ENCODE results near the gene ROR1.

Gene ROR1

DNA sequence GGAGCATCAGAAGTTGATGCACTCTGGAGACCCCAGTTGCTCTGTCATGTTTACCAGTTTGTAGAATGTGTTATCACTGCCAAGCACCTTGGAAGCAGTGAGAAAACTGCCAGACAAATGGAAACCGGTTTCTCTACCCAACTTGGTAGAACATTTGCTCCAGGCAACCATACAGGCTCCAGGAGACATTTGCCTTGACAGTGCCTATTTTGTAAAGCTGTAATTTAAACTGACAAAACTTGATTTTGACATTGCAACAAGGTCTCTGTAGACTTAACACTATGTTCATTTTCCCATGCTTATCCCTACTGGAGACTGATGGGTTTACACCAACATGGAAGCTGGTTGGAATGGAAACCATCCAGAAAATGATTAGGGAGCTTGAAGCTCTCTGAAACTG is 97.6 kb downstream of the ROR1 start:
- H3K4me3 Mint-ChIP-seq: no peak overlapping the region
- ATAC-seq (replicated peaks): no peak
- H3K27ac Mint-ChIP-seq: no peak overlapping the region
- H3K4me1 Mint-ChIP-seq: peaks cover 3 to 10% of the 10 kb centered on the region in 2 donors
- no peaks in the 10 kb centered on the region for H3K36me3 Mint-ChIP-seq
- no peak for DNase-seq
- H3K9me3 Mint-ChIP-seq: no peaks in the 10 kb centered on the region
- H3K27me3 Mint-ChIP-seq: peaks cover 6 to 7% of the 10 kb centered on the region in 2 donors

DNA sequence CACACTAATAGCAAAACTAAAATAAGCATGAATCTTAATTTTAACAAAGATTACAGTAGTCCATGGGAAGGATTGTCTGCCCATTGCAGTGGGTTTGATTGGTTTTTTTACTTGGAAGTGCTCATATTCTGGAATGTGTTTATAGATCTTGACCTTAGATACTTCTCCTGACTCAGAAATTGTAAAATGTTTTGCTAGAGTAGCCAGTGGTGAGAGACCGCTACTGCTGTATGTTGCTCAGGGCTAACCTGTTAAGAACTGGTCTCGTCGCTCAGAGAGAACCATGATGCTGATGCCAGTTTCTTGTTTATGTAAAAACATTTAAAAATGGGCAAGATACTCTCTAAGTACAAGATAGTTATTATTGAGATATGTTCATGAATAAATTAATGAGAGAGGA is 99.9 kb downstream of the ROR1 start:
- H3K4me3 Mint-ChIP-seq: no peak overlapping the region
- ATAC-seq (replicated peaks) (no peak), DNase-seq (no peak)
- no peaks in the 10 kb centered on the region for H3K36me3 Mint-ChIP-seq
- no peaks in the 10 kb centered on the region for H3K9me3 Mint-ChIP-seq
- no peak overlapping the region for H3K27ac Mint-ChIP-seq
- peaks cover 7 to 8% of the 10 kb centered on the region in 2 donors for H3K27me3 Mint-ChIP-seq
- peaks cover 3 to 10% of the 10 kb centered on the region in 2 donors for H3K4me1 Mint-ChIP-seq

DNA sequence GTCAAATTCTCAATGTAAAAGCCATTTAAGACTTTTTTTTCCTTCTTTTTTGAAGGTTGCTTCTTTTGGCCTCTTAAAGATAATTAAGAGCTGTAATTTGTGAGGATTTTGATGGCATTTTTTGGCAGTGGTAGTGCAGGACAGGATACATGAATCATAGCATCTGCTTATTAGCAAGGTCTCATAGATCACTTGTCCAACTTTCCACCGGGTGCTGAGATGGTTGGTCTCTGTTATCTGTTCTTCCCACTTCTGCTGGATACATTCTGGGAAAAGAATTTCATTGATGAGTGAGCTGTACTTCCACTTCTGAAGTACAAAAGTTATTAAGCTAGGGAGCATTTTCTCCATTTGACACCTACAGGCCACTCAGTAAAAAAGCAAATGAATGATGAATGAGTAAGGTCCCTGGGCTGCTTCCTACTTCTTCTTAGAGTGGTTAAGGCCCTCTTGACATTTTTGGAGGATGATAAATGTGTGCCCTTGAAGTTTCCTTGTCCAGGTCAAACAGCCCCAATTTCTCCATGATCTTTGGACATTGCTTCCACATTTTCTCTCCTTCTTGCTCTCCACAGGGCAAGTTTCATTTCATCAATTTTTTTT is 100.6 kb downstream of the ROR1 start:
- no peak overlapping the region for H3K27ac Mint-ChIP-seq
- no peaks in the 10 kb centered on the region for H3K36me3 Mint-ChIP-seq
- H3K9me3 Mint-ChIP-seq: no peaks in the 10 kb centered on the region
- H3K27me3 Mint-ChIP-seq: peaks cover 6 to 8% of the 10 kb centered on the region in 2 donors
- H3K4me3 Mint-ChIP-seq: no peak overlapping the region
- DNase-seq (no peak), ATAC-seq (replicated peaks) (no peak)
- H3K4me1 Mint-ChIP-seq: peaks cover 3 to 10% of the 10 kb centered on the region in 2 donors

DNA sequence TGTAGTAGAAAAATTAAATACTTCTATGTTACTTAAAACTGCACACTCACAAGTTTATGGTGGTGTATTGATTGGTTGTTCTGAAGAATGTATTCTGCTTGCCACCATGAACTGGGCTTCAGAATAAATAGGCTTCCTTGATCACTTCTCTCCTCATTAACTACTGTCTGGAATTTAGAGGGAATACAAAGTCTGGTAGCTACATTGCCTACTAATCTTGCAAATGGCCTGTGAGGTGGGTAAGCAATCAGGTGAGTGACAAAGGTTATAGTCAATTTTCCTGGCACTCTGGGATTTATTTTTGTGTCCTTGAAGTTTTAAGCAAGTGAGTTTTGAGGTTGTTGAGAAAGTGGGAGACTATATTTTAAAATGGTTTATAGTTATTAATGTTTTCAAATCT is 101.8 kb downstream of the ROR1 start:
- DNase-seq (no peak), ATAC-seq (replicated peaks) (no peak)
- no peak overlapping the region for H3K4me3 Mint-ChIP-seq
- H3K9me3 Mint-ChIP-seq: no peaks in the 10 kb centered on the region
- H3K4me1 Mint-ChIP-seq: peaks cover 3 to 10% of the 10 kb centered on the region in 2 donors
- no peaks in the 10 kb centered on the region for H3K36me3 Mint-ChIP-seq
- no peak overlapping the region for H3K27ac Mint-ChIP-seq
- peaks cover 1 to 15% of the 10 kb centered on the region in 2 donors for H3K27me3 Mint-ChIP-seq

DNA sequence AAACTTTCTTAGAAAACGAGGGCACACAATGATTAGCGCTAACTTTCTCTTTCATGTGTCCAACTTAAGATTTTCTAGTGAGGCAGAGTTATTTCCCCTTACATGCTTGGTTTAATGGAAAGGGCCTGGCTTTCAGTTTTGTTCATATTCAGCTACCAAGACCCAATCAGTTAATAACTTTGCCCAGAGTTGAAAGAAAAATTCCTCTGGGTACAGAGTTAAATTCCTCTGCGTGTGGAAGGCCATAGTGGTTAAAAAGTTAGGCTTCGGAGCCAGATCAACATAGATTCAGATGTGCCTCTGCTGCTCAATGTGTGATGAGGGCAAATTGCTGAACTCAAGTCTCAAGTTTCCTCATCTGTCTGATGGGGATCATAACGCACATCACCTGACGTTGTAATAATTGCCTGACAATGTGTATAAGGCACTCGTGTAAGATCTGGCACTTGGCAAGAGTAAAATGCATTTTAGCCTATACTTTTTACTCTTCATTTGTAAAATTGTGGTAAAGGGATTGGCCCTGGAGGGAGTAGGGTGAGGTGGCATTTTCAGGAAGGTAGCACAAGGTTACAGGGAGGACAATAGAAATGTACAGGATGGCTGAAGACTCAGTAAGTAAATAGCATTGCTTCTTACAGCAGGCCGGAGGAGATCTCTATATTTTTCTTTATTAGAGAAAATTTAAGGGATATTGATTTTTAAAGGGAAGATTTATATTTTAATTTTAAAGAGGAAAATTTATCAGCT is 103.4 kb downstream of the ROR1 start:
- Mint-ChIP-seq H3K9me3 (no peaks in the 10 kb centered on the region), H3K27ac (no peak overlapping the region), H3K4me3 (no peak overlapping the region), H3K27me3 (peaks cover 0 to 15% of the 10 kb centered on the region in 2 donors), H3K36me3 (no peaks in the 10 kb centered on the region), H3K4me1 (peaks cover 3 to 9% of the 10 kb centered on the region in 2 donors)
- ATAC-seq (replicated peaks): no peak
- DNase-seq: no peak

DNA sequence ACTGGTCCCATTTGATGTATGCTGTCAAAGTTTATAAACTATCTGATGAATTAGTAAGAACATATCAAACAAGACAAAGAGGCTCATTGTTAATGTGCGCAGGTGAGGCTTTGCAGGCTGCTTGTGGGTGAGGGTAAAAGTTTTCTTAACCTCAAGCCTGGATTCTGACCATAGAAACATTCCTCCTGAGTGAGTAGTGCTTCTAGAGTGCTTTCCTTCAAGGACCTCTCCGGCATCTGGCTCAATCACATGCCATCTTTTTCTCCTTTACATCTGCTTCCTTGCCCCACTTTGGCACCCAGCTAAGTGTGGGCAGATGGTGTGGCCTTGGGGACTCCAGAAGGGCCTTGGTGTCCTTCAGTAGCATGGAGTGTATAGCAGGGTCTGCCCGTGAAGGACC is 104.0 kb downstream of the ROR1 start:
- Mint-ChIP-seq H3K4me1 (peaks cover 0 to 3% of the 10 kb centered on the region in 2 donors), H3K27ac (no peak overlapping the region), H3K27me3 (peaks cover 0 to 18% of the 10 kb centered on the region in 2 donors), H3K36me3 (no peaks in the 10 kb centered on the region), H3K4me3 (no peak overlapping the region), H3K9me3 (no peaks in the 10 kb centered on the region)
- ATAC-seq (replicated peaks): no peak
- no peak for DNase-seq

DNA sequence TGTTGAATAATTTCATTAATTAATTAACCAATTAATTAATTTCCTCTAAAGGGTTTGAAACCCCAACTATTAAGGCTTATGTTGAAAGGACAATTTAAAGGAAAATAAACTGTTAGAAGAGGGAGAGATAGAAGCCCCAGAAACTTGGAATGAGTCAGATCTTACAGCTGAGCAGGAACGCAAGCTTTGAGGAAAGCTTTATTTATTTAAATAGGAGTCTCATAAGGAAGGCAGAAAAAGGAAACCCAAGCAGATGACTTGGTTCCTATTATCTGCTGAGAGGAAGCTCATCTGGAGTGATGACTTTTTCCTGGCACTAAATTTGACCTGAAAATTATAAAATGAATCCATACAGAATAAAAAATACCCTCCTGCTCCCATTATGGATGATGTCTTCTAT is 105.1 kb downstream of the ROR1 start:
- no peaks in the 10 kb centered on the region for H3K9me3 Mint-ChIP-seq

DNA sequence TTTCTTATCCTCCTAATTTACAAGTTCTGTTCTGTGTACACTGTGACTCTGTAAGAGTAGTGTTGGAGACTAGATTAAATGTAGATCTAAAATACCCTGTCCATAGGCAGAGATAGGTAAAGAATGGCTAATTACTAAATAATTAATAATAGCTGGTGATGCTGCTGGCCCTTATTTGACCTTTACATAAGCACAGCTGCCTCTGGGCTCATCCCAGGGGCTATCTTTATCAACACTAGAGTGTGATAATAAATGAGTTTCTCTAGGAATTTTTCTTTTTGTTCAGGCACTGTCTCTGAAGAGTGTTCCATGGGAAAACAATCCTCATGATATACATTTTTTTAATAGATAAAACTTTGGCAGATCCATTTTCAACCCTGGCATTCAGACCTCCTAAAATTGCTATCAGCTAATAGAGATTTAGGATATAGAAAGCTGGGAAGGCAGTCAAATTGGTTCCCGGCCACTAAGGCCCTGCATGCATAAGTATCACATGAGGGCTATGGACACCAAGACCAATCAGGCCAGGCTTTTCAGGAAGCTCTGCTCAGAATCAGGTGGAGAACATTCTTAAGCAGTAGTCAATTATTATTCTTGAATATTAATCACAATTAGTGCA is 107.2 kb downstream of the ROR1 start:
- H3K4me1 Mint-ChIP-seq: peaks cover 0 to 2% of the 10 kb centered on the region in 2 donors
- peaks cover 0 to 2% of the 10 kb centered on the region in 2 donors for H3K36me3 Mint-ChIP-seq
- no peak overlapping the region for H3K4me3 Mint-ChIP-seq
- no peaks in the 10 kb centered on the region for H3K9me3 Mint-ChIP-seq
- no peak for ATAC-seq (replicated peaks)
- peaks cover 11 to 26% of the 10 kb centered on the region in 2 donors for H3K27me3 Mint-ChIP-seq
- H3K27ac Mint-ChIP-seq: no peak overlapping the region
- DNase-seq: no peak

More for the DNA sequence above, 105.1 kb downstream of the ROR1 start:
- H3K4me1 Mint-ChIP-seq: peaks cover 0 to 2% of the 10 kb centered on the region in 2 donors
- ATAC-seq (replicated peaks): no peak
- H3K4me3 Mint-ChIP-seq: no peak overlapping the region
- peaks cover 3 to 21% of the 10 kb centered on the region in 2 donors for H3K27me3 Mint-ChIP-seq
- peaks cover 0 to 2% of the 10 kb centered on the region in 2 donors for H3K36me3 Mint-ChIP-seq
- H3K27ac Mint-ChIP-seq: no peak overlapping the region
- no peak for DNase-seq

DNA sequence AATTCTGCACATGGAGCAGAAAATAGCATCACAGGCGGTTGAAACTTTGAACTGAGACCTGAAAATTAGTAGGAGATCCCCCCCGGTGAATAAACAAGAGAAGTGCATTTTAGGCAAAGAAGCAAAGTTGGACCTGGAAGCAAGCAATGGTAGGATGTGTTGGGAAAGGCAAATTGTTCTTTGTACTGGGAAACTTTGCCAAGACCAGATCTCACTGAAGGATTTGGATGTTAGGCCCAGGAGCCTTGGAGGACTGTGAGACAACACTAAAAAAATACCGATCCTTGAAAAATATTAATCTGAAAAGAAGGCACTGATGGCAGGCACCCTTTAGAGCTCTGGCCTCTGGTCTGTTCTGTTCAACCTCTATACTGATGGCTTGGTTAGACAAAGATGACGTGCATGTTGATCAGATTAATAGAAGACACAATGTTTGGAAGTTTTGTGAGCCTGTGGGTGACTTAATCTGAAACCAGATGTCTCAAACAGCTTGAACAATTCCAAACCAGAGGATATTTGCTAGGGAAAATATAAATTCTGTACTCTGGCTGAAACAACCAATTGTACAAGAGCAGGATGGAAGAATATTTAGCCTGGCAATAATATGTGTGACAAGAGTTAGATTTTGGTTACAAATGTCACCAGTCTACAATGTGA is 108.4 kb downstream of the ROR1 start:
- Mint-ChIP-seq H3K27me3 (peaks cover 11 to 26% of the 10 kb centered on the region in 2 donors), H3K4me3 (no peak overlapping the region), H3K4me1 (peaks cover 2 to 6% of the 10 kb centered on the region in 2 donors), H3K9me3 (no peaks in the 10 kb centered on the region), H3K27ac (no peak overlapping the region), H3K36me3 (peaks cover 0 to 2% of the 10 kb centered on the region in 2 donors)
- DNase-seq (no peak), ATAC-seq (replicated peaks) (no peak)

DNA sequence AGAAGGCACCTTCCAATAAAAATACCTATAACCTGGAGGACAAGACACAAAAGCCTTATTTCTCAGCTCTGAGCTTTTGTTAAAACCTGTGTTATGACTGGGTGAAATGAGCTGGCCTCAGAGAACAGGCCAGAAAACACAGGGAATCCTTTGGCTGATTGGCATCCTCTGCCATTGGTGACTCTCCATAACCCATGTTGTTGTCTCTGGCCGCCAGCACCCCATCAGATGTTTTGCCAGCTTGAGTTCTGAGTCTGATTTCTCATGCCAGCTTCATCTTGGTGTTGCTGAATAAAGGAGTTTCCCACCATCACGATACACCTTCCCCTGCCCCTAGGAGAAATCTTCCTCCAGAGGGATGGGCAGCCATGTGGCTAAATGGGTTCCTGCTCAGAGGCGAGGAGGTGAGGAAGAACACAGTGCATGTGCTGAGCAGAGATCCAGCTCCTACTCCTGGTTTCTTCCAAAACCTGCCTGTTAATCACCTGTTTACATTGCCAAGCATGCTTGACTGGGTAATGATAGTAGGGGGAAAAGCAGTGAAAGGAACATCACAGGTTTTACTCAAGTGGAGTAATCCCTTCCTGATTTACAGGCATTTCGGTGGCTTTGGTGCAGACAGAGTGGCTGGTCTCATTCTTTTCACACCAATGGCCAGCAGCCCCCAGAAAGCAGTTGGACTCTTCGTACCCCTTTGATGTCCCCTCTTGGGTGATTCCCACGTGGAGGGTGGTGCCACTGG is 109.8 kb downstream of the ROR1 start:
- no peak overlapping the region for H3K4me3 Mint-ChIP-seq
- no peaks in the 10 kb centered on the region for H3K9me3 Mint-ChIP-seq
- H3K27me3 Mint-ChIP-seq: peaks cover 11 to 18% of the 10 kb centered on the region in 2 donors
- ATAC-seq (replicated peaks) (no peak), DNase-seq (no peak)
- H3K36me3 Mint-ChIP-seq: peaks cover 0 to 2% of the 10 kb centered on the region in 2 donors
- peaks cover 5 to 19% of the 10 kb centered on the region in 2 donors for H3K4me1 Mint-ChIP-seq
- no peak overlapping the region for H3K27ac Mint-ChIP-seq

DNA sequence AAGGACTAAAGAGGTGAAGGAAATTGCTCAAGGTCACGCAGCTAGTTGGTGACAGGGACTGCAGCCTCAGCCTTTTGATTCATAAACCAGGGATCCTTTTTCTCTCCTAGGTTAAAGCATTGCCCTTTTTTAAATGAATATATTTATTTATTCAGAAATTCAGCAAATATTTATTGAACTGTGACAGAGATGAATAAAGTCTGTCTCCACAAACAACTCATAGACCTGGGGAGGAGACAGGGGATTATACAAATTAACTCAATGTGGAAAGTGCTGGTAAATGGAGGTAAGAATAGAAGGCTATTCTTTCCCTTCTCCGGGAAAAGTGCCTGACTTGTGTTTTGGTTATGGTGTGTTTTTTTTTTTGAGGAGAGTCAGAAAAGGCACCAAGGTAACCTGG is 110.7 kb downstream of the ROR1 start:
- H3K27ac Mint-ChIP-seq: no peak overlapping the region
- peaks cover 0 to 2% of the 10 kb centered on the region in 2 donors for H3K36me3 Mint-ChIP-seq
- peaks cover 11 to 17% of the 10 kb centered on the region in 2 donors for H3K27me3 Mint-ChIP-seq

DNA sequence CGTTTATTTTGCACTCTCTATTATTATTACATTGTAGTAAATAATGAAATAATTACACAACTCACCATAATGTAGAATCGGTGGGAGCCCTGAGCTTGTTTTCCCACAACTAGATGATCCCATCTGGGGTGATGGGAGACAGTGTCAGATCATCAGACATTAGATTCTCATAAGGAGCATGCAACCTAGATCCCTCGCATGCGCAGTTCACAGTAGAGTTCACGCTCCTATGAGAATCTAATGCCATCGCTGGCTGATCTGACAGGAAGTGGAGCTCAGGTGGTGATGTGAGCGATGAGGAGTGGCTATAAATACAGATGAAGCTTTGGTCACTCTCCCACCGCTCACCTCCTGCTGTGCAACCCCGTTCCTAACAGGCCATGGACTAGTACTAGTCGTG is 112.1 kb downstream of the ROR1 start:
- Mint-ChIP-seq H3K4me3 (no peak overlapping the region), H3K27me3 (peaks cover 11% of the 10 kb centered on the region in 2 donors), H3K27ac (no peak overlapping the region), H3K36me3 (peaks cover 2 to 4% of the 10 kb centered on the region in 2 donors), H3K4me1 (peaks cover 18 to 39% of the 10 kb centered on the region in 2 donors), H3K9me3 (peaks cover 4 to 7% of the 10 kb centered on the region in 2 donors)
- no peak for DNase-seq
- ATAC-seq (replicated peaks): no peak

More for the DNA sequence above, 110.7 kb downstream of the ROR1 start:
- no peak for DNase-seq
- Mint-ChIP-seq H3K4me3 (no peak overlapping the region), H3K9me3 (no peaks in the 10 kb centered on the region), H3K4me1 (peaks cover 10 to 27% of the 10 kb centered on the region in 2 donors)
- ATAC-seq (replicated peaks): no peak

DNA sequence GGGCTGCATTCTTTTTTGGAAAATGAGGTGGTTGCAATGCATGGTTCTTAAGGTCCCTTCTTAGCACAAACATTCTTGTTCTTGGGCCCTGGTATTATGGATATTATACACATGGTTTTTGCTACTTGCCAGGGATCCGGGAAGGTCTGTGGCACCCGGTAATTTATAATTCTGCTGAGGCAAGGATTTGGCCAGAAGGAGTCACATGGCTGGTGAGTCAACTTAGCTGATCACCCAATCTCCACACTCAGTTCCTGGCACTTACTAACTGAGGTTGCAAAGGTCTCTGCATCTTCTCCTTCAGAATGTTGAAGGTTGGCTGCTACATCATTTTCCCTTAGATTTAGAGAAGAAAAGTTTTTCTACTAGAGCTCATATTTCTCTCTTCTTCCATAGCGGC is 112.5 kb downstream of the ROR1 start:
- ATAC-seq (replicated peaks): no peak
- Mint-ChIP-seq H3K36me3 (peaks cover 2 to 4% of the 10 kb centered on the region in 2 donors), H3K27ac (no peak overlapping the region)

DNA sequence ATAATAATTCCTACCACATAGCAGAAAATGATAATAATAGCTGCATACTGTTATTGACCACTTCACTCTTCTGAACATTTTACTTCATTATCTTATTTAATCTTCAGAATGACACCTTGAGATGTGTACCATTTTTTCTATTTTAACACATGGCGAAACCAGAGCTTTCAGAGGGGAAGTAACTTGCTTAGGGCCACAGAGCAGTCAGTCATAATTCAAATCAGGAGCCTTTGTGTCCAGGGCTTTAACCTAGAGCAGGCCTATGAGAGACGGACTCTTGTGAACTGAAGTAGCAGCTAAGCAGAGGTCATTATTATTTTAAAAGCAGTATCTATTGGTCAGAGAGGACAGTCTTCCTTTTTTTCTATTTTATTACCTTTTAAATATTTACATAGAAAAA is 114.0 kb downstream of the ROR1 start:
- H3K4me3 Mint-ChIP-seq: no peak overlapping the region
- H3K36me3 Mint-ChIP-seq: peaks cover 2 to 4% of the 10 kb centered on the region in 2 donors
- H3K27ac Mint-ChIP-seq: peak overlapping the region; percentile 54
- H3K4me1 Mint-ChIP-seq: peaks cover 34 to 58% of the 10 kb centered on the region in 2 donors
- H3K9me3 Mint-ChIP-seq: peaks cover 4 to 7% of the 10 kb centered on the region in 2 donors
- no peak for DNase-seq
- H3K27me3 Mint-ChIP-seq: peaks cover 8 to 11% of the 10 kb centered on the region in 2 donors
- no peak for ATAC-seq (replicated peaks)

More for the DNA sequence above, 112.5 kb downstream of the ROR1 start:
- no peak for DNase-seq
- Mint-ChIP-seq H3K4me3 (no peak overlapping the region), H3K27me3 (peaks cover 11% of the 10 kb centered on the region in 2 donors), H3K9me3 (peaks cover 4 to 7% of the 10 kb centered on the region in 2 donors), H3K4me1 (peaks cover 23 to 43% of the 10 kb centered on the region in 2 donors)
